Vagina (tissue), 2 donors: ENCODE results near the gene PPP6R2. TPM values are rescaled to one million over a fixed set of nuclear protein-coding genes. Genes with fewer than 3 reads are reported as not detected.
A peak's percentile ranks its signal among the peaks of the same experiment; 100 is the strongest.

Experiments
- DNase-seq, 2 donors: peaks; one replicate each; pipeline ENCODE4 v3.0.0-alpha.2; 2017; ENCODE audit errors: extremely low spot score in 2 of 2
- H3K27ac ChIP-seq: fragments of 200-600 bp; sonication (generic); one replicate; pipeline ENCODE4 v1.5.1; 2019
- H3K27me3 ChIP-seq: fragments of 200-600 bp; sonication (generic); one replicate; pipeline ENCODE4 v1.5.1; 2019
- H3K36me3 ChIP-seq, 2 donors: fragments of 200-600 bp; sonication (generic); one replicate each; pipeline ENCODE4 v1.5.1; 2017 to 2019
- H3K4me1 ChIP-seq: fragments of 200-600 bp; sonication (generic); one replicate; pipeline ENCODE4 v1.5.1; 2019
- H3K4me3 ChIP-seq, 2 donors: fragments of 200-600 bp; sonication (generic); 1 replicate in 1 of 2; 2 replicates in 1 of 2; pipeline ENCODE4 v1.5.1; 2016 to 2019
- H3K9me3 ChIP-seq: fragments of 200-600 bp; sonication (generic); one replicate; pipeline ENCODE4 v1.5.1; 2019
- CTCF ChIP-seq, 3 experiments: fragments of 450-650 bp in 2 of 3; fragments of 200-600 bp in 1 of 3; sonication (generic) in 1 of 3; IDR thresholded peaks; one replicate each; pipeline ENCODE4 v1.5.1; 2017 to 2019; ENCODE audit warnings: antibody characterized with exemption in 3 of 3, mild to moderate bottlenecking in 2 of 3, moderate library complexity in 2 of 3
- POLR2A ChIP-seq, 2 donors: fragments of 450-650 bp; IDR thresholded peaks; one replicate each; pipeline ENCODE4 v1.6.1; 2017; ENCODE audit warnings: antibody characterized with exemption in 2 of 2, mild to moderate bottlenecking in 2 of 2, moderate library complexity in 2 of 2
- POLR2AphosphoS5 ChIP-seq, 2 donors: sonication (generic); formaldehyde crosslinking; IDR thresholded peaks; one replicate each; pipeline ENCODE4 v1.9.0; 2017; ENCODE audit warnings: antibody characterized with exemption in 2 of 2, mild to moderate bottlenecking in 2 of 2, low read depth in 1 of 2; ENCODE audit not compliant: insufficient read depth in 1 of 2
- intact Hi-C: fragments of 100-400 bp; cut with DNase I; formaldehyde crosslinking; loops from one replicate; pipeline ENCODE4 v1.15.1; 2023
- total RNA-seq: library from RNA; depleted of rRNA; stranded (reverse); fragments of >200 nt; gene quantifications from one replicate; pipeline ENCODE4 v1.2.3, GENCODE V29; 2016

Gene PPP6R2
- total RNA-seq, 1 donor from 2014 or later = 49.1 TPM

- Histone ChIP-seq H3K9me3 (no peaks in the 10 kb centered on the region), H3K4me1 (peaks cover 9% of the 10 kb centered on the region), H3K27me3 (no peaks in the 10 kb centered on the region), H3K27ac (no peak overlapping the region), H3K36me3 (no peaks in the 10 kb centered on the region), H3K4me3 (no peak overlapping the region)
- DNase-seq = no peak
- intact Hi-C loops = no loop called here
- TF ChIP-seq POLR2AphosphoS5 (IDR thresholded peaks at IDR 0.05; ENCODE audit: insufficient read depth in 1 of 2, low read depth in 1 of 2) = no peak
- TF ChIP-seq POLR2A (IDR thresholded peaks at IDR 0.05) = no peak
- TF ChIP-seq CTCF (IDR thresholded peaks at IDR 0.05) = no peak
These were observed 29.5 kb upstream of the PPP6R2 start for GRCh38 chr22:50313600-50313999.

GRCh38 chr22:50314081-50314454 is 29.1 kb upstream of the PPP6R2 start:
- TF ChIP-seq POLR2A (IDR thresholded peaks at IDR 0.05) (no peak), POLR2AphosphoS5 (IDR thresholded peaks at IDR 0.05; ENCODE audit: insufficient read depth in 1 of 2, low read depth in 1 of 2) (no peak), CTCF (IDR thresholded peaks at IDR 0.05) (no peak)
- Histone ChIP-seq H3K27me3 (no peaks in the 10 kb centered on the region), H3K36me3 (no peaks in the 10 kb centered on the region), H3K4me1 (peaks cover 4% of the 10 kb centered on the region), H3K9me3 (no peaks in the 10 kb centered on the region), H3K4me3 (no peak overlapping the region), H3K27ac (no peak overlapping the region)
- intact Hi-C loops = no loop called here
- DNase-seq = no peak

GRCh38 chr22:50314455-50315288 is 28.5 kb upstream of the PPP6R2 start:
- H3K36me3 ChIP-seq = no peaks in the 10 kb centered on the region
- H3K4me1 ChIP-seq = no peaks in the 10 kb centered on the region
- H3K4me3 ChIP-seq = peak overlapping the region; percentile 8 to 21
- intact Hi-C loops = no loop called here
- no peaks in the 10 kb centered on the region for H3K27me3 ChIP-seq
- no peak overlapping the region for H3K27ac ChIP-seq
- DNase-seq = no peak
- TF ChIP-seq POLR2AphosphoS5 (IDR thresholded peaks at IDR 0.05; ENCODE audit: insufficient read depth in 1 of 2, low read depth in 1 of 2) = peak in 1 of 2 donors; percentile 25
- TF ChIP-seq CTCF (IDR thresholded peaks at IDR 0.05) = no peak
- H3K9me3 ChIP-seq = no peaks in the 10 kb centered on the region

GRCh38 chr22:50315289-50316113 is 27.6 kb upstream of the PPP6R2 start:
- H3K27ac ChIP-seq = no peak overlapping the region
- no peaks in the 10 kb centered on the region for H3K27me3 ChIP-seq
- TF ChIP-seq POLR2AphosphoS5 (IDR thresholded peaks at IDR 0.05; ENCODE audit: insufficient read depth in 1 of 2, low read depth in 1 of 2) (no peak), CTCF (IDR thresholded peaks at IDR 0.05) (no peak), POLR2A (IDR thresholded peaks at IDR 0.05) (no peak)
- H3K36me3 ChIP-seq = no peaks in the 10 kb centered on the region
- H3K4me3 ChIP-seq = no peak overlapping the region
- intact Hi-C loops = no loop called here
- H3K4me1 ChIP-seq = no peaks in the 10 kb centered on the region
- no peaks in the 10 kb centered on the region for H3K9me3 ChIP-seq
- no peak for DNase-seq
